ENCODE data around the gene LYPD6B.

LYPD6B gene

GRCh38 chr2:149169656-149170055, 131.2 kb downstream of the LYPD6B start:
- in situ Hi-C loops (cut with HindIII; ENCODE audit: low sequenced_read_pairs): no loop called here
- TF ChIP-seq, protein P1, sequence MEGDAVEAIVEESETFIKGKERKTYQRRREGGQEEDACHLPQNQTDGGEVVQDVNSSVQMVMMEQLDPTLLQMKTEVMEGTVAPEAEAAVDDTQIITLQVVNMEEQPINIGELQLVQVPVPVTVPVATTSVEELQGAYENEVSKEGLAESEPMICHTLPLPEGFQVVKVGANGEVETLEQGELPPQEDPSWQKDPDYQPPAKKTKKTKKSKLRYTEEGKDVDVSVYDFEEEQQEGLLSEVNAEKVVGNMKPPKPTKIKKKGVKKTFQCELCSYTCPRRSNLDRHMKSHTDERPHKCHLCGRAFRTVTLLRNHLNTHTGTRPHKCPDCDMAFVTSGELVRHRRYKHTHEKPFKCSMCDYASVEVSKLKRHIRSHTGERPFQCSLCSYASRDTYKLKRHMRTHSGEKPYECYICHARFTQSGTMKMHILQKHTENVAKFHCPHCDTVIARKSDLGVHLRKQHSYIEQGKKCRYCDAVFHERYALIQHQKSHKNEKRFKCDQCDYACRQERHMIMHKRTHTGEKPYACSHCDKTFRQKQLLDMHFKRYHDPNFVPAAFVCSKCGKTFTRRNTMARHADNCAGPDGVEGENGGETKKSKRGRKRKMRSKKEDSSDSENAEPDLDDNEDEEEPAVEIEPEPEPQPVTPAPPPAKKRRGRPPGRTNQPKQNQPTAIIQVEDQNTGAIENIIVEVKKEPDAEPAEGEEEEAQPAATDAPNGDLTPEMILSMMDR (IDR thresholded peaks at IDR 0.05; ENCODE audit: low read depth, low read length, missing control alignments): no peak
- no peak for DNase-seq (ENCODE audit: low read depth)
- no peak overlapping the region for H3K4me3 ChIP-seq (ENCODE audit: low read depth, low read length)

DNA sequence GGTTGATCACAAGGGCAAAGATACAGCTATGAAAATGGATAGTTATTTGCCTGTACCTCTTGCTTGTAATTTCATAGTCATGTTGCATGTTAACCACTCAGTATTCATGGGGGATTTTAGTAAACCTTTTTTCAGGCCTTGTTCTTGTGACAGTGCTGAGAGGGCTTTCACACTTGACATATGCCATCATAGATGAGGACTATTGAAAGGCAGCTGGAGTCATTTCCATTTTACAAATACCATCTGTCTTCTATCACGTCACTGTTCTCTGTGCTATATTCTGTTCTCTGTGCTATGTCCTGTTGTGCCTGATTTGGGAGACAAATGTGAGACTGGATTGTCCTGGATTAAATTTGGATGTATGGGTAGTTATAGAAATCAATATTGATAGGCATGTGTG, 131.7 kb downstream of the LYPD6B start:
- in situ Hi-C loops (cut with HindIII; ENCODE audit: low sequenced_read_pairs): no loop called here
- TF ChIP-seq, protein P1 (IDR thresholded peaks at IDR 0.05; ENCODE audit: low read depth, low read length, missing control alignments): no peak
- no peak for DNase-seq (ENCODE audit: low read depth)
- H3K4me3 ChIP-seq (ENCODE audit: low read depth, low read length): no peak overlapping the region

GRCh38 chr2:149170911-149171310, 132.4 kb downstream of the LYPD6B start:
- in situ Hi-C loops (cut with HindIII; ENCODE audit: low sequenced_read_pairs): no loop called here
- TF ChIP-seq, protein P1 (IDR thresholded peaks at IDR 0.05; ENCODE audit: low read depth, low read length, missing control alignments): no peak
- no peak overlapping the region for H3K4me3 ChIP-seq (ENCODE audit: low read depth, low read length)
- DNase-seq (ENCODE audit: low read depth): no peak

DNA sequence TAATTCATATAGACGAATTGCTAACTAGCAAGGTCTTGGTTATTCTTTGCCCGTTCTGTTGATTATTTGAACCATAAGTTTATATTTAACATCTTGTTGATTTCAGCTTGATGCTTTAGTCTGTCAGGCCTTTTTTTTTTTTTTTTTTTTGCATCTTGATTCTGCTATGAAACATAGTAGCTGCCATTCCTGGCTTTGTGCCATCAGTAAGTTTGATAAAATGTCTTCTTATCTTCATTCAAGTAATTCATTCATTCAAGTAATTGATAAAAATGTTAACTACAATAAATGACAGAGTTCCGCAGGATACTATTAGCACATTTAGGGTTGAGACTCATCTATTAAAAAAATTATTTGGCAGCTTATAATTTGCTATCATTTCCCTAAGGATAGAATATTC, 134.7 kb downstream of the LYPD6B start:
- no peak overlapping the region for H3K4me3 ChIP-seq (ENCODE audit: low read depth, low read length)
- in situ Hi-C loops (cut with HindIII; ENCODE audit: low sequenced_read_pairs): no loop called here
- TF ChIP-seq, protein P1 (IDR thresholded peaks at IDR 0.05; ENCODE audit: low read depth, low read length, missing control alignments): no peak
- DNase-seq (ENCODE audit: low read depth): no peak

DNA sequence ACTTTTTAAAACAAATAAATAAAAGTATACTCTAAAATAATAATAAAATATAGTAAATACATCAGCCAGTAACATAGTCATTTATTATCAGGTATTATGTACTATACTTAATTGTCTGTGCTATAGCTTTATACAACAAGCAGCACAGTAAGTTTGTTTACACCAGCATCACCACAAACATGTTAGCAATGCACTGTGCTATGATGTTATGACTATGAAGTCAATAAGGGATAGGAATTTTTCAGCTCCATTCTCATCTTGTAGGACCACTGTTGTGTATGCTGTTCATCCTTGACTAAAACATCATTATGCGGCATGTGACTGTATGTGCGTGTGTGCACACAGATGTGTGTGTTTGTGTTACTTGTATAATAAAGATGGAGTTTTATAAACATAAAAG, 137.5 kb downstream of the LYPD6B start:
- no peak for DNase-seq (ENCODE audit: low read depth)
- in situ Hi-C loops (cut with HindIII; ENCODE audit: low sequenced_read_pairs): no loop called here
- TF ChIP-seq, protein P1 (IDR thresholded peaks at IDR 0.05; ENCODE audit: low read depth, low read length, missing control alignments): no peak
- no peak overlapping the region for H3K4me3 ChIP-seq (ENCODE audit: low read depth, low read length)

GRCh38 chr2:149178612-149179011, 140.1 kb downstream of the LYPD6B start:
- in situ Hi-C loops (cut with HindIII; ENCODE audit: low sequenced_read_pairs): no loop called here
- TF ChIP-seq, protein P1 (IDR thresholded peaks at IDR 0.05; ENCODE audit: low read depth, low read length, missing control alignments): no peak
- DNase-seq (ENCODE audit: low read depth): no peak

More at GRCh38 chr2:149178612-149179011, 140.1 kb downstream of the LYPD6B start:
- H3K4me3 ChIP-seq (ENCODE audit: low read depth, low read length): no peak overlapping the region
